Dermis blood vessel endothelial cell (primary cell): ENCODE results near the gene CT47B1. TPM values are rescaled to one million over a fixed set of nuclear protein-coding genes. Genes with fewer than 3 reads are reported as not detected.
"Not testable (repeated sequence)": the region's sequence is repeated elsewhere in the genome, so short reads cannot be mapped to it uniquely, and the experiment has no call there.

Experiments used
- DNase-seq: peaks from one replicate; pipeline ENCODE4 v3.0.0; 2010
- total RNA-seq: library from RNA; depleted of rRNA; stranded (reverse); fragments of >200 nt; gene quantifications from 2 replicates; pipeline ENCODE4 v1.2.3, GENCODE V29; 2014

CT47B1 gene
- not detected in 2 replicates for total RNA-seq

GRCh38 chrX:120875766-120876165 is at the start of gene CT47B1:
Gene CT47B1 (minus strand): TSS chrX:120875866. CDS start chrX:120875670, 196 bp downstream.
- DNase-seq = not testable (repeated sequence)

GRCh38 chrX:120874678-120875557 is 748 bp downstream of the CT47B1 start:
- DNase-seq = no peak

GRCh38 chrX:120857240-120857639 is 18.4 kb downstream of the CT47B1 start:
- DNase-seq = peak; percentile 1

GRCh38 chrX:120840827-120841226 is 34.8 kb downstream of the CT47B1 start:
- peak; percentile 27 for DNase-seq

- DNase-seq = peak; percentile 73
Measured at GRCh38 chrX:120839491-120839890, 36.2 kb downstream of the CT47B1 start.

- not testable (repeated sequence) for DNase-seq
Measured at GRCh38 chrX:120827213-120827612, 48.5 kb downstream of the CT47B1 start.

GRCh38 chrX:120825146-120825545 is 50.5 kb downstream of the CT47B1 start:
- no peak for DNase-seq

GRCh38 chrX:120824021-120824420 is 51.6 kb downstream of the CT47B1 start:
- no peak for DNase-seq

GRCh38 chrX:120823556-120823955 is 52.1 kb downstream of the CT47B1 start:
- DNase-seq = no peak

Other genes with a start within 250 kb of the CT47B1 start
- 59.6 and 63.7 TPM in 2 replicates for gene C1GALT1C1, start 245.8 kb downstream of the CT47B1 start, total RNA-seq
- not detected in 2 replicates for gene CT47A11, start 61.3 kb upstream of the CT47B1 start, total RNA-seq
- gene CT47A10, start 66.2 kb upstream of the CT47B1 start, total RNA-seq = not detected in 2 replicates
- gene CT47A9, start 71.0 kb upstream of the CT47B1 start, total RNA-seq = not detected in 2 replicates
- gene CT47A8, start 75.9 kb upstream of the CT47B1 start, total RNA-seq = not detected in 2 replicates
- not detected in 2 replicates for gene CT47A7, start 80.7 kb upstream of the CT47B1 start, total RNA-seq
- not detected in 2 replicates for gene CT47A6, start 85.6 kb upstream of the CT47B1 start, total RNA-seq
- not detected in 2 replicates for gene CT47A5, start 90.5 kb upstream of the CT47B1 start, total RNA-seq
- not detected in 2 replicates for gene CT47A4, start 95.3 kb upstream of the CT47B1 start, total RNA-seq
- not detected in 2 replicates for gene CT47A3, start 100.2 kb upstream of the CT47B1 start, total RNA-seq
- gene CT47A2, start 105.1 kb upstream of the CT47B1 start, total RNA-seq = not detected in 2 replicates
- gene CT47A1, start 109.9 kb upstream of the CT47B1 start, total RNA-seq = not detected in 2 replicates
- 1.1 and 2.6 TPM in 2 replicates for gene GLUD2, start 171.7 kb upstream of the CT47B1 start, total RNA-seq